HepG2 (cell line): Measurements from ENCODE around the gene ABHD12. TPM values are rescaled to one million over a fixed set of nuclear protein-coding genes. Genes with fewer than 3 reads are reported as not detected.
A peak's percentile ranks its signal among the peaks of the same experiment; 100 is the strongest.

Source experiments
- EHMT2 ChIP-seq: fragments of 200-600 bp; sonication (generic); IDR thresholded peaks from 2 replicates; pipeline ENCODE4 v1.7.0; 2017; ENCODE audit warnings: antibody characterized with exemption, low read depth, low read length, borderline replicate concordance
- ELK4 ChIP-seq: sonication (generic); formaldehyde crosslinking; IDR thresholded peaks from 2 replicates; pipeline ENCODE4 v1.9.0; 2021; ENCODE audit warnings: missing genetic modification reagents, borderline replicate concordance
- HMGA1 ChIP-seq: sonication (generic); formaldehyde crosslinking; conservative IDR thresholded peaks from 2 replicates; pipeline ENCODE4 v1.4.0; 2020; ENCODE audit warnings: missing genetic modification reagents
- KLF15 ChIP-seq: sonication (generic); formaldehyde crosslinking; IDR thresholded peaks from 2 replicates; pipeline ENCODE4 v1.8.1; 2023; ENCODE audit warnings: borderline replicate concordance, mild to moderate bottlenecking, inconsistent platforms, missing genetic modification reagents, mixed read lengths
- MAFG ChIP-seq: sonication (generic); formaldehyde crosslinking; IDR thresholded peaks from 2 replicates; pipeline ENCODE4 v1.5.1; 2020; ENCODE audit warnings: mild to moderate bottlenecking, missing genetic modification reagents
- MYC ChIP-seq: sonication (generic); formaldehyde crosslinking; IDR thresholded peaks from 2 replicates; pipeline ENCODE4 v1.9.0; 2021; ENCODE audit warnings: missing genetic modification reagents, borderline replicate concordance
- PRMT3 ChIP-seq: sonication (generic); formaldehyde crosslinking; IDR thresholded peaks from 2 replicates; pipeline ENCODE4 v1.8.1; 2022; ENCODE audit warnings: low read depth, mild to moderate bottlenecking, moderate library complexity, missing genetic modification reagents, borderline replicate concordance
- RBFOX2 ChIP-seq: fragments of 200-400 bp; formaldehyde crosslinking; IDR thresholded peaks from 2 replicates; pipeline ENCODE4 v1.6.1; 2017; ENCODE audit warnings: low read depth, mild to moderate bottlenecking, low read length
- SRSF1 ChIP-seq: fragments of 200-400 bp; formaldehyde crosslinking; optimal IDR thresholded peaks from 2 replicates; pipeline ENCODE3; 2017; ENCODE audit warnings: mild to moderate bottlenecking, low read depth, low read length, moderate library complexity
- ZBED4 ChIP-seq: sonication (generic); formaldehyde crosslinking; IDR thresholded peaks from 2 replicates; pipeline ENCODE4 v1.4.0; 2020; ENCODE audit warnings: missing genetic modification reagents, borderline replicate concordance
- ZBTB43 ChIP-seq: sonication (generic); formaldehyde crosslinking; conservative IDR thresholded peaks from 2 replicates; pipeline ENCODE4 v1.4.0; 2020; ENCODE audit warnings: missing genetic modification reagents
- ZNF33B ChIP-seq: sonication (generic); formaldehyde crosslinking; IDR thresholded peaks from 2 replicates; pipeline ENCODE4 v1.5.1; 2020; ENCODE audit warnings: mild to moderate bottlenecking, missing genetic modification reagents
- polyA plus RNA-seq, 8 experiments: library from polyadenylated mRNA; depleted of rRNA in 3 of 8; stranded (reverse) in 7 of 8; unstranded in 1 of 8; fragments of >200 nt; fragmentation: Illumina TruSeq in 4 of 8; extraction: Trizol in 4 of 8; gene quantifications; 2 replicates each; pipeline versions ENCODE4 v1.2.1 to v1.2.3, GENCODE V29; 2011 to 2016; ENCODE audit warnings: low read depth in 4 of 8, missing spikeins in 1 of 8, mixed read lengths in 1 of 8; ENCODE audit not compliant: insufficient read depth in 1 of 8
- total RNA-seq, 5 experiments: library from RNA; depleted of rRNA; stranded (reverse); fragments of >200 nt; fragmentation: Illumina TruSeq; extraction: Trizol; gene quantifications; 2 replicates each; pipeline ENCODE4 v1.2.3, GENCODE V29; 2016; ENCODE audit warnings: low read depth in 1 of 5
- TF ChIP-seq, protein P1 (sequence below): sonication (generic); formaldehyde crosslinking; IDR thresholded peaks from 2 replicates; pipeline ENCODE4 v1.4.0; 2020; ENCODE audit warnings: low read depth, missing genetic modification reagents
- TF ChIP-seq, protein P2 (sequence below): sonication (generic); formaldehyde crosslinking; IDR thresholded peaks from 2 replicates; pipeline ENCODE4 v1.4.0; 2020; ENCODE audit warnings: missing genetic modification reagents, borderline replicate concordance

Gene ABHD12
- total and polyA plus RNA-seq, 2 of the 13 experiments (the other 11 are each of a cell fraction or from before 2014, with no cell fraction given): 23.5 to 72.1 TPM

DNA sequence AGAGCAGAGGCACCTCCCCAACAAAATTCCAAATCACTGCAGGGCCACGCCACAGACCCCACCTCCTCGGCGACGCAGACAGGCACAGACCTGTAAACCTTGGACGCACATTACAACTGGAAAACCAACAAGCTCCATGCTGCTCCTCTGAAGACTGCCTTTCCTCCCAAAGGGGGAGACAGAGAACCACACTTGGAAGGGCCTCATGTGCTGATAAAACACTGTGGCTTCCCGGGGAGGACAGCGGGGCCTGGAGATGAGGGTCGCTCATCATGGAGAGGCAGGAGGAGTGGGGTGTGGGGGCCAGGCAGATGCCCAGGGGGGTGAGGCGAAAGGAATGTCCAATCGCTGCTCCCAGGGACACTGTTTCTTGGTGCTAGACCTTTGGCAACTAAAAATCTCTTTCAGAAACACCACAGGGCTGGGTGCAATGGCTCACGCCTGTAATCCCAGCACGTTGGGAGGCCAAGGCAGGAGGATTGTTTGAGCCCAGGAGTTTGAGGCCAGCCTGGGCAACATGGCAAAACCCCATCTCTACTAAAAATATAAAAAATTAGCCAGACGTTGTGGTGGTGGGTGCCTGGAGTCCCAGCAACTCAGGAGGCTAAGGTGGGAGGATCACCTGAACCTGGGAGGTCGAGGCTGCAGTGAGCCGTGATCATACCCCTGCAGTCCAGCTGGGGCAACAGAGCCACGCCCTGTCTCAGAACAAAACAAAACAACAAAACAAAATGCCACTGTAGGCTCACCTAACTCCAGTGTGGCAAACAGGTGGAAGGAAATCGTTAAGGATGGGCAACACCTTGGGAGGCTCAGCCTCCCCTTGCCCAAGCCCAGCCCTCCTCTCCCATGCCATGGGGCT, 53.8 kb downstream of the ABHD12 start (continued):
- TF ChIP-seq, protein P1, sequence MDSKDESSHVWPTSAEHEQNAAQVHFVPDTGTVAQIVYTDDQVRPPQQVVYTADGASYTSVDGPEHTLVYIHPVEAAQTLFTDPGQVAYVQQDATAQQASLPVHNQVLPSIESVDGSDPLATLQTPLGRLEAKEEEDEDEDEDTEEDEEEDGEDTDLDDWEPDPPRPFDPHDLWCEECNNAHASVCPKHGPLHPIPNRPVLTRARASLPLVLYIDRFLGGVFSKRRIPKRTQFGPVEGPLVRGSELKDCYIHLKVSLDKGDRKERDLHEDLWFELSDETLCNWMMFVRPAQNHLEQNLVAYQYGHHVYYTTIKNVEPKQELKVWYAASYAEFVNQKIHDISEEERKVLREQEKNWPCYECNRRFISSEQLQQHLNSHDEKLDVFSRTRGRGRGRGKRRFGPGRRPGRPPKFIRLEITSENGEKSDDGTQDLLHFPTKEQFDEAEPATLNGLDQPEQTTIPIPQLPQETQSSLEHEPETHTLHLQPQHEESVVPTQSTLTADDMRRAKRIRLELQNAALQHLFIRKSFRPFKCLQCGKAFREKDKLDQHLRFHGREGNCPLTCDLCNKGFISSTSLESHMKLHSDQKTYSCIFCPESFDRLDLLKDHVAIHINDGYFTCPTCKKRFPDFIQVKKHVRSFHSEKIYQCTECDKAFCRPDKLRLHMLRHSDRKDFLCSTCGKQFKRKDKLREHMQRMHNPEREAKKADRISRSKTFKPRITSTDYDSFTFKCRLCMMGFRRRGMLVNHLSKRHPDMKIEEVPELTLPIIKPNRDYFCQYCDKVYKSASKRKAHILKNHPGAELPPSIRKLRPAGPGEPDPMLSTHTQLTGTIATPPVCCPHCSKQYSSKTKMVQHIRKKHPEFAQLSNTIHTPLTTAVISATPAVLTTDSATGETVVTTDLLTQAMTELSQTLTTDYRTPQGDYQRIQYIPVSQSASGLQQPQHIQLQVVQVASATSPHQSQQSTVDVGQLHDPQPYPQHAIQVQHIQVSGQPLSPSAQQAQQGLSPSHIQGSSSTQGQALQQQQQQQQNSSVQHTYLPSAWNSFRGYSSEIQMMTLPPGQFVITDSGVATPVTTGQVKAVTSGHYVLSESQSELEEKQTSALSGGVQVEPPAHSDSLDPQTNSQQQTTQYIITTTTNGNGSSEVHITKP (CRISPR knock-in tag): no peak
- TF ChIP-seq KLF15: no peak
- no peak for TF ChIP-seq ELK4
- TF ChIP-seq ZBTB43: no peak
- TF ChIP-seq, protein P2, sequence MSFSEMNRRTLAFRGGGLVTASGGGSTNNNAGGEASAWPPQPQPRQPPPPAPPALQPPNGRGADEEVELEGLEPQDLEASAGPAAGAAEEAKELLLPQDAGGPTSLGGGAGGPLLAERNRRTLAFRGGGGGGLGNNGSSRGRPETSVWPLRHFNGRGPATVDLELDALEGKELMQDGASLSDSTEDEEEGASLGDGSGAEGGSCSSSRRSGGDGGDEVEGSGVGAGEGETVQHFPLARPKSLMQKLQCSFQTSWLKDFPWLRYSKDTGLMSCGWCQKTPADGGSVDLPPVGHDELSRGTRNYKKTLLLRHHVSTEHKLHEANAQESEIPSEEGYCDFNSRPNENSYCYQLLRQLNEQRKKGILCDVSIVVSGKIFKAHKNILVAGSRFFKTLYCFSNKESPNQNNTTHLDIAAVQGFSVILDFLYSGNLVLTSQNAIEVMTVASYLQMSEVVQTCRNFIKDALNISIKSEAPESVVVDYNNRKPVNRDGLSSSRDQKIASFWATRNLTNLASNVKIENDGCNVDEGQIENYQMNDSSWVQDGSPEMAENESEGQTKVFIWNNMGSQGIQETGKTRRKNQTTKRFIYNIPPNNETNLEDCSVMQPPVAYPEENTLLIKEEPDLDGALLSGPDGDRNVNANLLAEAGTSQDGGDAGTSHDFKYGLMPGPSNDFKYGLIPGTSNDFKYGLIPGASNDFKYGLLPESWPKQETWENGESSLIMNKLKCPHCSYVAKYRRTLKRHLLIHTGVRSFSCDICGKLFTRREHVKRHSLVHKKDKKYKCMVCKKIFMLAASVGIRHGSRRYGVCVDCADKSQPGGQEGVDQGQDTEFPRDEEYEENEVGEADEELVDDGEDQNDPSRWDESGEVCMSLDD (CRISPR knock-in tag): no peak
- peak; percentile 49; the same call in 1 of the 2 replicates for TF ChIP-seq MYC (CRISPR knock-in tag)
- no peak for TF ChIP-seq ZNF33B
- TF ChIP-seq PRMT3 (CRISPR knock-in tag): no peak
- no peak for TF ChIP-seq ZBED4 (CRISPR knock-in tag)
- TF ChIP-seq MAFG (CRISPR knock-in tag): 0 out of 2 replicates have a peak, but pooled peaks have one; percentile 28
- TF ChIP-seq RBFOX2: no peak
- no peak for TF ChIP-seq EHMT2
- TF ChIP-seq HMGA1 (CRISPR knock-in tag): no peak
- peak; percentile 26 for TF ChIP-seq SRSF1
